Endothelial cell of umbilical vein (primary cell): ENCODE measurements around the gene CIDEA. TPM values are rescaled to one million over a fixed set of nuclear protein-coding genes. Genes with fewer than 3 reads are reported as not detected.

ENCODE experiments used
- BruUV-seq: library from RNA; stranded (reverse); fragments of 400-500 nt; replicated peaks from 2 replicates; lab custom pipeline; 2021; lab: Mats Ljungman, UMichigan
- CTCF ChIA-PET: fragments of 300-600, 350-600 bp; sonication (Branson Sonifier 250); formaldehyde crosslinking; loops from one replicate; lab custom pipeline; 2021; ENCODE audit warnings: antibody characterized with exemption, inconsistent platforms; lab: Charles Lee
- POLR2A ChIA-PET: fragments of 300-600, 350-600 bp; sonication (Branson Sonifier 250); formaldehyde crosslinking; loops from one replicate; lab custom pipeline; 2021; ENCODE audit warnings: antibody characterized with exemption, inconsistent platforms; lab: Charles Lee
- DNase-seq: peaks from one replicate; pipeline ENCODE4 v3.0.0-alpha.2; 2011; ENCODE audit warnings: low read depth, low spot score
- FAIRE-seq: peaks from 2 replicates; lab custom pipeline; 2011; peaks lifted over from hg19 to GRCh38; lab: Jason Lieb, UNC
- H2AFZ ChIP-seq: 2 replicates; pipeline ENCODE4 v1.6.0; 2012; ENCODE audit warnings: low read depth, low read length, control low read depth, inconsistent platforms
- H3K27ac ChIP-seq: 2 replicates; pipeline ENCODE4 v1.5.1; 2011; ENCODE audit warnings: low read depth, mild to moderate bottlenecking, control low read depth, low read length, moderate library complexity; ENCODE audit not compliant: insufficient read depth
- H3K27me3 ChIP-seq, 2 experiments: 2 replicates each; pipeline versions ENCODE4 v1.6.0 to v1.6.1; 2011; ENCODE audit warnings: low read length in 2 of 2, mixed read lengths in 1 of 2; ENCODE audit not compliant: control insufficient read depth in 2 of 2, insufficient read depth in 2 of 2
- H3K36me3 ChIP-seq, 2 experiments: 2 replicates in 1 of 2; 3 replicates in 1 of 2; pipeline ENCODE4 v1.5.1; 2011; ENCODE audit warnings: low read length in 2 of 2, mild to moderate bottlenecking in 1 of 2, moderate library complexity in 1 of 2; ENCODE audit not compliant: control insufficient read depth in 2 of 2, insufficient read depth in 2 of 2; ENCODE audit errors: extremely low read depth in 1 of 2
- H3K4me1 ChIP-seq: 3 replicates; pipeline ENCODE4 v1.5.1; 2011; ENCODE audit warnings: mild to moderate bottlenecking, low read length; ENCODE audit not compliant: control insufficient read depth, insufficient read depth; ENCODE audit errors: extremely low read depth
- H3K4me2 ChIP-seq: 2 replicates; pipeline ENCODE4 v1.6.1; 2011; ENCODE audit warnings: low read length, control low read depth, mixed read lengths; ENCODE audit not compliant: insufficient read depth
- H3K4me3 ChIP-seq, 3 experiments: fragments of 200-600 bp in 1 of 3; sonication (generic), shearing (Covaris generic) in 1 of 3; replicated peaks in 1 of 3; 2 replicates each; pipeline ENCODE4 v1.5.1; 2011 to 2016; ENCODE audit warnings: control low read depth in 3 of 3, low read length in 3 of 3, mild to moderate bottlenecking in 2 of 3, inconsistent platforms in 1 of 3, low read depth in 1 of 3, moderate library complexity in 1 of 3; ENCODE audit not compliant: insufficient read depth in 1 of 3
- H3K79me2 ChIP-seq: 2 replicates; pipeline ENCODE4 v1.6.0; 2012; ENCODE audit warnings: low read length, inconsistent platforms; ENCODE audit not compliant: control insufficient read depth, insufficient read depth
- H3K9ac ChIP-seq: replicated peaks from 2 replicates; pipeline ENCODE3; 2011; ENCODE audit warnings: low read length, control low read depth; ENCODE audit not compliant: insufficient read depth; ENCODE audit errors: extremely low read depth
- H3K9me1 ChIP-seq: replicated peaks from 3 replicates; pipeline ENCODE4 v1.6.0; 2011; ENCODE audit warnings: mild to moderate bottlenecking, low read length; ENCODE audit not compliant: control insufficient read depth, insufficient read depth; ENCODE audit errors: extremely low read depth
- H3K9me3 ChIP-seq: replicated peaks from 2 replicates; pipeline ENCODE4 v1.5.1; 2012; ENCODE audit warnings: low read length, inconsistent platforms; ENCODE audit not compliant: control insufficient read depth, insufficient read depth
- H4K20me1 ChIP-seq: replicated peaks from 2 replicates; pipeline ENCODE3; 2011; ENCODE audit warnings: mild to moderate bottlenecking, low read length; ENCODE audit not compliant: control insufficient read depth, insufficient read depth; ENCODE audit errors: extremely low read depth
- CTCF ChIP-seq, 2 donors: IDR thresholded peaks; 1 replicate in 1 of 2; 2 replicates in 1 of 2; pipeline ENCODE4 v1.5.1; 2011; ENCODE audit warnings: low read length in 2 of 2, mild to moderate bottlenecking in 2 of 2, moderate library complexity in 2 of 2, control low read depth in 1 of 2, inconsistent platforms in 1 of 2, low read depth in 1 of 2; ENCODE audit not compliant: insufficient read depth in 1 of 2; ENCODE audit errors: extremely low read depth in 1 of 2
- EZH2 ChIP-seq: IDR thresholded peaks from 2 replicates; pipeline ENCODE4 v1.6.1; 2012; ENCODE audit warnings: borderline replicate concordance, low read depth, mild to moderate bottlenecking, moderate library complexity, low read length, inconsistent platforms; ENCODE audit not compliant: severe bottlenecking
- FOS ChIP-seq: IDR thresholded peaks from 2 replicates; pipeline ENCODE4 v1.6.1; 2011; ENCODE audit warnings: mild to moderate bottlenecking, low read length, moderate library complexity, borderline replicate concordance; ENCODE audit not compliant: insufficient read depth
- GATA2 ChIP-seq: IDR thresholded peaks from 2 replicates; pipeline ENCODE4 v1.7.0; 2011; ENCODE audit warnings: low read depth, mild to moderate bottlenecking, moderate library complexity, mixed read lengths, low read length; ENCODE audit not compliant: insufficient read length, insufficient read depth
- JUN ChIP-seq: IDR thresholded peaks from 2 replicates; pipeline ENCODE4 v1.6.1; 2011; ENCODE audit warnings: borderline replicate concordance, low read depth; ENCODE audit not compliant: insufficient read length, insufficient read depth
- MAX ChIP-seq: IDR thresholded peaks from 2 replicates; pipeline ENCODE4 v1.6.1; 2011; ENCODE audit not compliant: insufficient read depth, insufficient read length
- MYC ChIP-seq: IDR thresholded peaks from one replicate; pipeline ENCODE4 v1.6.1; 2011; ENCODE audit warnings: mild to moderate bottlenecking, low read depth, low read length
- POLR2A ChIP-seq: IDR thresholded peaks from 2 replicates; pipeline ENCODE4 v1.6.1; 2012; ENCODE audit warnings: low read depth, mild to moderate bottlenecking, control low read depth, low read length
- POLR2AphosphoS5 ChIP-seq: IDR thresholded peaks from 2 replicates; pipeline ENCODE4 v1.6.1; 2012; ENCODE audit warnings: low read depth, mild to moderate bottlenecking, control low read depth, low read length, moderate library complexity; ENCODE audit not compliant: insufficient read depth
- dilution Hi-C: fragments of 300-500 bp; cut with MboI; formaldehyde crosslinking; loops from one replicate; pipeline ENCODE4 v1.15.0; 2019; ENCODE audit warnings: low sequenced_read_pairs; ENCODE audit not compliant: extremely low pct_ligation_motif_present
- intact Hi-C: fragments of 100-400 bp; cut with micrococcal nuclease; formaldehyde crosslinking; loops from one replicate; pipeline ENCODE4 v1.10.0; 2022
- polyA plus RNA-seq, 4 experiments: library from polyadenylated mRNA; depleted of rRNA in 3 of 4; stranded (reverse) in 3 of 4; unstranded in 1 of 4; fragments of >200 nt; gene quantifications; 2 replicates each; pipeline versions ENCODE4 v1.2.1 to v1.2.3, GENCODE V29; 2011 to 2012; ENCODE audit warnings: missing spikeins in 1 of 4
- total RNA-seq: library from RNA; stranded (reverse); gene quantifications from 2 replicates; pipeline ENCODE4 v1.2.3, GENCODE V29; 2021

CIDEA gene
- total and polyA plus RNA-seq, 2 donors (not counting 3 experiments of a cell fraction or from before 2014, with no cell fraction given) = 0.42 TPM; not detected in 1

- intact Hi-C loops = no loop called here
- DNase-seq (no peak), FAIRE-seq (no peak)
- no peak overlapping the region for H3K9ac ChIP-seq
- no peaks in the 10 kb centered on the region for H3K4me1 ChIP-seq
- no peaks in the 10 kb centered on the region for H3K36me3 ChIP-seq
- no peak overlapping the region for H3K27ac ChIP-seq
- no peaks in the 10 kb centered on the region for H3K9me1 ChIP-seq
- H4K20me1 ChIP-seq = no peaks in the 10 kb centered on the region
- H3K27me3 ChIP-seq = peaks cover 15 to 34% of the 10 kb centered on the region in 2 experiments
- H3K9me3 ChIP-seq = no peaks in the 10 kb centered on the region
- H3K4me3 ChIP-seq = no peak overlapping the region
- CTCF ChIA-PET = interaction anchor here (1.1 to 2.4 kb wide), 14 partner anchors 8 to 310 kb away, joined by 3 to 24 read pairs (median 5); no protein-coding TSS in a partner anchor
- H3K79me2 ChIP-seq = no peaks in the 10 kb centered on the region
- no TSS peak for BruUV-seq
- no peak overlapping the region for H3K4me2 ChIP-seq
- dilution Hi-C loops = no loop called here
- no peak overlapping the region for H2AFZ ChIP-seq
- TF ChIP-seq POLR2AphosphoS5 = no peak
- TF ChIP-seq MAX = no peak
- TF ChIP-seq JUN = no peak
- no peak for TF ChIP-seq CTCF (IDR thresholded peaks at IDR 0.05; ENCODE audit: extremely low read depth in 1 of 2, insufficient read depth in 1 of 2, low read depth in 1 of 2, low read length in 2 of 2)
- no peak for TF ChIP-seq EZH2
- TF ChIP-seq FOS = no peak
- no peak for TF ChIP-seq POLR2A
- no peak for TF ChIP-seq GATA2
- no peak for TF ChIP-seq MYC
- POLR2A ChIA-PET = no interaction called here
These were observed 6.2 kb upstream of the CIDEA start for GRCh38 chr18:12247946-12248345.
